H9 (cell line): Measurements from ENCODE around the gene OPTN. TPM values are rescaled to one million over a fixed set of nuclear protein-coding genes. Genes with fewer than 3 reads are reported as not detected.

Experiments used
- DNase-seq: peaks from one replicate; pipeline ENCODE4 v3.0.0-alpha.2; 2017
- H2AFZ ChIP-seq: one replicate; pipeline ENCODE4 v1.6.1; 2013; ENCODE audit warnings: mild to moderate bottlenecking, low read length, control low read depth, moderate library complexity
- H2AK5ac ChIP-seq: 2 replicates; pipeline ENCODE4 v1.6.1; 2013; ENCODE audit warnings: low read length, control low read depth, mixed read lengths; ENCODE audit not compliant: insufficient read length
- H2BK120ac ChIP-seq: one replicate; pipeline ENCODE4 v1.6.1; 2013; ENCODE audit warnings: low read depth, mild to moderate bottlenecking, low read length, control low read depth, inconsistent platforms; ENCODE audit not compliant: poor library complexity, severe bottlenecking
- H2BK12ac ChIP-seq: 2 replicates; pipeline ENCODE4 v1.6.1; 2013; ENCODE audit warnings: low read length, control low read depth, mixed read lengths, low read depth; ENCODE audit not compliant: insufficient read length
- H2BK15ac ChIP-seq: 2 replicates; pipeline ENCODE4 v1.6.1; 2013; ENCODE audit warnings: low read depth, low read length, control low read depth
- H2BK20ac ChIP-seq: one replicate; pipeline ENCODE4 v1.6.1; 2013; ENCODE audit warnings: low read depth, mild to moderate bottlenecking, low read length, control low read depth, inconsistent platforms; ENCODE audit not compliant: poor library complexity, severe bottlenecking
- H2BK5ac ChIP-seq: 2 replicates; pipeline ENCODE4 v1.6.1; 2013; ENCODE audit warnings: low read length, control low read depth, mixed read lengths; ENCODE audit not compliant: insufficient read length
- H3K14ac ChIP-seq: 2 replicates; pipeline ENCODE4 v1.6.1; 2013; ENCODE audit warnings: low read length, control low read depth; ENCODE audit not compliant: insufficient read depth
- H3K18ac ChIP-seq: 2 replicates; pipeline ENCODE4 v1.6.1; 2013; ENCODE audit warnings: low read depth, mild to moderate bottlenecking, mixed read lengths, low read length, control low read depth; ENCODE audit not compliant: insufficient read length
- H3K23ac ChIP-seq: 2 replicates; pipeline ENCODE4 v1.6.1; 2013; ENCODE audit warnings: low read length, control low read depth, mixed read lengths, low read depth; ENCODE audit not compliant: insufficient read length
- H3K23me2 ChIP-seq: 2 replicates; pipeline ENCODE4 v1.6.1; 2013; ENCODE audit warnings: low read depth, mild to moderate bottlenecking, mixed read lengths, low read length, control low read depth; ENCODE audit not compliant: insufficient read length, poor library complexity, severe bottlenecking
- H3K27ac ChIP-seq: 2 replicates; pipeline ENCODE4 v1.5.1; 2013; ENCODE audit warnings: low read length, control low read depth, mixed read lengths, low read depth; ENCODE audit not compliant: insufficient read length
- H3K27me3 ChIP-seq: 2 replicates; pipeline ENCODE4 v1.6.1; 2013; ENCODE audit warnings: low read length, control low read depth, inconsistent platforms; ENCODE audit not compliant: insufficient read depth
- H3K4ac ChIP-seq: 2 replicates; pipeline ENCODE4 v1.6.1; 2013; ENCODE audit warnings: low read depth, mild to moderate bottlenecking, control low read depth, inconsistent platforms, low read length, moderate library complexity
- H3K4me1 ChIP-seq: 2 replicates; pipeline ENCODE4 v1.6.1; 2013; ENCODE audit warnings: low read length, control low read depth, inconsistent platforms; ENCODE audit not compliant: insufficient read depth
- H3K4me2 ChIP-seq: 2 replicates; pipeline ENCODE4 v1.6.1; 2013; ENCODE audit warnings: low read length, control low read depth, mixed read lengths; ENCODE audit not compliant: insufficient read length, insufficient read depth
- H3K56ac ChIP-seq: 2 replicates; pipeline ENCODE4 v1.6.1; 2013; ENCODE audit warnings: low read depth, mild to moderate bottlenecking, mixed read lengths, low read length, control low read depth; ENCODE audit not compliant: insufficient read length
- H3K79me1 ChIP-seq: 2 replicates; pipeline ENCODE4 v1.6.1; 2013; ENCODE audit warnings: low read depth, mild to moderate bottlenecking, moderate library complexity, low read length, control low read depth, inconsistent platforms; ENCODE audit not compliant: insufficient read depth, poor library complexity, severe bottlenecking
- H3K79me2 ChIP-seq: 2 replicates; pipeline ENCODE4 v1.6.1; 2013; ENCODE audit warnings: low read length, control low read depth, inconsistent platforms; ENCODE audit not compliant: insufficient read depth
- H3K9ac ChIP-seq: 2 replicates; pipeline ENCODE4 v1.6.1; 2013; ENCODE audit warnings: low read length, control low read depth, mixed read lengths; ENCODE audit not compliant: insufficient read length; ENCODE audit errors: extremely low read depth
- H3K9me3 ChIP-seq: one replicate; pipeline ENCODE4 v1.6.1; 2013; ENCODE audit warnings: low read depth, low read length, inconsistent platforms; ENCODE audit not compliant: control insufficient read depth
- H3T11ph ChIP-seq: one replicate; pipeline ENCODE4 v1.6.1; 2013; ENCODE audit warnings: mild to moderate bottlenecking, low read length, control low read depth, inconsistent platforms
- H4K20me1 ChIP-seq: one replicate; pipeline ENCODE4 v1.6.1; 2013; ENCODE audit not compliant: control insufficient read depth, insufficient read length, insufficient read depth
- H4K5ac ChIP-seq: 2 replicates; pipeline ENCODE4 v1.6.1; 2013; ENCODE audit warnings: low read depth, mild to moderate bottlenecking, mixed read lengths, low read length, control low read depth; ENCODE audit not compliant: insufficient read length
- H4K8ac ChIP-seq: replicated peaks from 2 replicates; pipeline ENCODE4 v1.6.1; 2013; ENCODE audit warnings: low read length, control low read depth, mixed read lengths, low read depth; ENCODE audit not compliant: insufficient read length
- H4K91ac ChIP-seq: 2 replicates; pipeline ENCODE4 v1.6.1; 2013; ENCODE audit warnings: low read depth, mild to moderate bottlenecking, moderate library complexity, mixed read lengths, low read length, control low read depth; ENCODE audit not compliant: insufficient read length
- H3K27ac Mint-ChIP-seq, 3 experiments: 2 replicates in 2 of 3; 3 replicates in 1 of 3; pipeline ENCODE4 v1.8.0; 2020 to 2021; ENCODE audit warnings: mixed read lengths in 3 of 3, mild to moderate bottlenecking in 1 of 3, moderate library complexity in 1 of 3
- H3K27me3 Mint-ChIP-seq: 2 replicates; pipeline ENCODE4 v1.8.0; 2021; ENCODE audit warnings: low read depth, mild to moderate bottlenecking, moderate library complexity, mixed read lengths
- H3K36me3 Mint-ChIP-seq, 3 experiments: 2 replicates in 2 of 3; 3 replicates in 1 of 3; pipeline ENCODE4 v1.8.0; 2020 to 2021; ENCODE audit warnings: low read depth in 3 of 3, mixed read lengths in 3 of 3; ENCODE audit not compliant: insufficient read depth in 1 of 3
- H3K4me1 Mint-ChIP-seq, 2 experiments: 2 replicates each; pipeline ENCODE4 v1.8.0; 2020; ENCODE audit warnings: mixed read lengths in 2 of 2
- H3K4me3 Mint-ChIP-seq, 2 experiments: 2 replicates in 1 of 2; 3 replicates in 1 of 2; pipeline ENCODE4 v1.8.0; 2020 to 2021; ENCODE audit warnings: mild to moderate bottlenecking in 2 of 2, mixed read lengths in 2 of 2, moderate library complexity in 1 of 2
- H3K9me3 Mint-ChIP-seq, 2 experiments: 2 replicates in 1 of 2; 3 replicates in 1 of 2; pipeline ENCODE4 v1.8.0; 2020; ENCODE audit warnings: mild to moderate bottlenecking in 2 of 2, mixed read lengths in 2 of 2, moderate library complexity in 1 of 2
- WGBS: extraction: QIAGEN DNeasy Blood & Tissue Kit; methylation state at CpG from one replicate; pipeline ENCODE4 v1.1.7; 2013; ENCODE audit warnings: missing lambda C conversion rate, low lambda C conversion rate, mixed read lengths; ENCODE audit not compliant: insufficient read length; ENCODE audit errors: extremely low coverage; 5-methylcytosine and 5-hydroxymethylcytosine counted together
- total RNA-seq: library from RNA; stranded (reverse); gene quantifications from 2 replicates; pipeline ENCODE4 v1.2.1, GENCODE V29; 2021
- TF ChIP-seq, protein P1 (sequence below): fragments of 200-600 bp; sonication (generic); conservative IDR thresholded peaks from 3 replicates; pipeline ENCODE4 v1.8.0; 2021; ENCODE audit warnings: antibody characterized with exemption, mild to moderate bottlenecking

The OPTN gene
- total RNA-seq, 1 experiment from 2014 or later, result 16.1 TPM

DNA sequence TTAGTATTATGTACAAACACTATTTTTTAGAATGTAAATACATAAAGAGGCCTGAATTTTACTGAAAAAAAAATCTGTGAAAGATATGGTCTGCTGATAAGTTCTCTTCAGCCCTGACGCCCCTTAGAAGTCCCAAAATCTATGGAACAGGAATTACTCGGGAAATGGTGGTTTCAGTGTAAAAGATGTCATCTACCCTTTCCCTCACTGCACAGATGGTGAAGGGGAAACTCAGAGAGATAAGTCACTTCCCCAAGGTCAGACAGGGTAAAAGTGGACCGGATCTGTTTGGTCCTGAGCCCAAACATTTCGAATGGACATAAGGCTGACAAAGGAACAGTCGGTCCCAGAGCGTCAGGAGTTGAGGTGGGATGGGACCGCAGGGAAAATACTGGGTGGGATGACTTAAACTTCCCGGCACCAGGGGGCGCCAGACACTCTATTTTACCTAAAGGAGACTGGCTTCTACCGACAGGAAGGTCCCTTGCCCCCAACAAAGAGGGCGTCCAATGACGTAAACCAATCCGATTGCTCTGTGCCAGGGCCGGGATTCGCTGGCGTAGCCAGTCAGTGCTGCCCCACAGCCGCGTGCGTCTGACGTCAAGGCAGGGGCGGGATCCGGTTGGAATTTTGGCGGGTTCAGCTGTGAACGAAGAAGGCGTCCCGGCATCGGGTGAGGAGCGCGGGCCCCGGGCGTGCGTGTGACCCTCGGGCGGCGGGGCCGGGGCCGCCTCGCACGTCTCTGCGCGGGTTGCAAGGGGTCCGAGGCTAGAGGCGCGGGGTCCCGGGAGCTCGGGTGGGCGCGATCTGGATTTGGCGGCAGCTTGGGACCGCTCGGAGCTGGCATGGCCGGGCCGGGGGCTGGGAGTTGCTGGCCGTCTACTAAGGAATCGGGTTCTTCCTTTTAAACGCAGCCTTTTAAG lies 61.2 kb downstream of the OPTN start, which contains the start of gene MCM10:
MCM10 (plus strand) TSS at position 625 of the 923 bp plus-strand sequence. CDS start 2,645 bp downstream, outside the sequence.
- H3K18ac ChIP-seq, result peak within 1 kb of the TSS; percentile 63
- peak within 1 kb of the TSS; percentile 82 for H2AFZ ChIP-seq
- peaks cover 9% of the 10 kb centered on the region for H3K23me2 ChIP-seq
- H2BK12ac ChIP-seq, result no peak within 1 kb of the TSS
- peak within 1 kb of the TSS; percentile 48 for H4K5ac ChIP-seq
- no peak within 1 kb of the TSS for H2BK5ac ChIP-seq
- Mint-ChIP-seq H3K27ac (peak within 1 kb of the TSS in 2 of 3 experiments; percentile 0 to 60; a peak in 2 of 7 replicates), H3K9me3 (no peaks in the 10 kb centered on the region), H3K4me3 (peak within 1 kb of the TSS; percentile 83 to 89), H3K36me3 (peaks cover 11 to 29% (median 22%) of the 10 kb centered on the region in 3 experiments; a peak in 6 of 7 replicates), H3K4me1 (peaks cover 9 to 12% of the 10 kb centered on the region in 2 experiments), H3K27me3 (no peaks in the 10 kb centered on the region)
- no peak within 1 kb of the TSS for H2AK5ac ChIP-seq
- H4K8ac ChIP-seq, result no peak within 1 kb of the TSS
- H3K4me2 ChIP-seq, result peak within 1 kb of the TSS; percentile 84
- peak; percentile 99 for DNase-seq
- H3K9me3 ChIP-seq, result no peaks in the 10 kb centered on the region
- H2BK20ac ChIP-seq, result no peak within 1 kb of the TSS
- no peaks in the 10 kb centered on the region for H3K27me3 ChIP-seq
- H2BK15ac ChIP-seq, result no peak within 1 kb of the TSS
- H2BK120ac ChIP-seq, result peak within 1 kb of the TSS; percentile 44
- no peak within 1 kb of the TSS; the same call in 1 of the 2 replicates for H3K4ac ChIP-seq
- no CpG with 5 or more reads among the region's 56 CpGs for WGBS
- peaks cover 20% of the 10 kb centered on the region; the same call in 1 of the 2 replicates for H3K79me2 ChIP-seq
- no peak within 1 kb of the TSS for H3K23ac ChIP-seq
- H3K79me1 ChIP-seq, result peaks cover 18% of the 10 kb centered on the region
- peak within 1 kb of the TSS; percentile 85 for H3K14ac ChIP-seq
- H4K91ac ChIP-seq, result no peak within 1 kb of the TSS
- no peak within 1 kb of the TSS for H3K27ac ChIP-seq
- no peak within 1 kb of the TSS for H3K56ac ChIP-seq
- no peak within 1 kb of the TSS for H3T11ph ChIP-seq
- TF ChIP-seq, protein P1, sequence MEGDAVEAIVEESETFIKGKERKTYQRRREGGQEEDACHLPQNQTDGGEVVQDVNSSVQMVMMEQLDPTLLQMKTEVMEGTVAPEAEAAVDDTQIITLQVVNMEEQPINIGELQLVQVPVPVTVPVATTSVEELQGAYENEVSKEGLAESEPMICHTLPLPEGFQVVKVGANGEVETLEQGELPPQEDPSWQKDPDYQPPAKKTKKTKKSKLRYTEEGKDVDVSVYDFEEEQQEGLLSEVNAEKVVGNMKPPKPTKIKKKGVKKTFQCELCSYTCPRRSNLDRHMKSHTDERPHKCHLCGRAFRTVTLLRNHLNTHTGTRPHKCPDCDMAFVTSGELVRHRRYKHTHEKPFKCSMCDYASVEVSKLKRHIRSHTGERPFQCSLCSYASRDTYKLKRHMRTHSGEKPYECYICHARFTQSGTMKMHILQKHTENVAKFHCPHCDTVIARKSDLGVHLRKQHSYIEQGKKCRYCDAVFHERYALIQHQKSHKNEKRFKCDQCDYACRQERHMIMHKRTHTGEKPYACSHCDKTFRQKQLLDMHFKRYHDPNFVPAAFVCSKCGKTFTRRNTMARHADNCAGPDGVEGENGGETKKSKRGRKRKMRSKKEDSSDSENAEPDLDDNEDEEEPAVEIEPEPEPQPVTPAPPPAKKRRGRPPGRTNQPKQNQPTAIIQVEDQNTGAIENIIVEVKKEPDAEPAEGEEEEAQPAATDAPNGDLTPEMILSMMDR, result peak; percentile 93
- peak within 1 kb of the TSS; percentile 94 for H3K9ac ChIP-seq
- H4K20me1 ChIP-seq, result no peaks in the 10 kb centered on the region
- H3K4me1 ChIP-seq, result no peaks in the 10 kb centered on the region; the same call in 1 of the 2 replicates
